Activated CD8-positive, alpha-beta memory T cell treated with anti-CD3 and anti-CD28 coated beads for 1 hour (primary cell): ENCODE measurements around the gene CSTF3.
"Not testable (repeated sequence)": the region's sequence is repeated elsewhere in the genome, so short reads cannot be mapped to it uniquely, and the experiment has no call there.

Source experiments
- DNase-seq, 2 donors: peaks; one replicate each; pipeline ENCODE4 v3.0.0-alpha.2; 2020; ENCODE audit warnings: low read depth in 1 of 2; ENCODE audit errors: extremely low read depth in 1 of 2

Gene CSTF3

GRCh38 chr11:33094157-33094556, 67.1 kb downstream of the CSTF3 start:
- no peak for DNase-seq

- no peak for DNase-seq
These were observed 71.5 kb downstream of the CSTF3 start for GRCh38 chr11:33089776-33090175.

- DNase-seq, result no peak
These were observed 75.3 kb downstream of the CSTF3 start for GRCh38 chr11:33086017-33086416.

- no peak for DNase-seq
These were observed 77.4 kb downstream of the CSTF3 start for GRCh38 chr11:33083918-33084317.

GRCh38 chr11:33072465-33072864, 88.8 kb downstream of the CSTF3 start:
- no peak for DNase-seq

- DNase-seq, result no peak
These were observed 92.5 kb downstream of the CSTF3 start for GRCh38 chr11:33068611-33069340.

- no peak for DNase-seq
These were observed 94.0 kb downstream of the CSTF3 start for GRCh38 chr11:33067294-33067693.

- peak; percentile 47 to 57 for DNase-seq
These were observed 95.7 kb downstream of the CSTF3 start for GRCh38 chr11:33065445-33066178.

GRCh38 chr11:33064866-33065265, 96.4 kb downstream of the CSTF3 start:
- no peak for DNase-seq

- DNase-seq, result no peak
These were observed 97.1 kb downstream of the CSTF3 start for GRCh38 chr11:33064033-33064825.

GRCh38 chr11:33063326-33063881, 97.9 kb downstream of the CSTF3 start:
- DNase-seq, result no peak

GRCh38 chr11:33062137-33062536, 99.1 kb downstream of the CSTF3 start:
- no peak for DNase-seq

GRCh38 chr11:33060271-33060670, 101.0 kb downstream of the CSTF3 start:
- DNase-seq, result no peak

GRCh38 chr11:33059331-33060007, 101.8 kb downstream of the CSTF3 start:
- DNase-seq, result no peak

- no peak for DNase-seq
These were observed 104.0 kb downstream of the CSTF3 start for GRCh38 chr11:33057284-33057683.

GRCh38 chr11:33055375-33055774, 105.9 kb downstream of the CSTF3 start:
- no peak for DNase-seq

GRCh38 chr11:33052231-33052630, 109.0 kb downstream of the CSTF3 start:
- DNase-seq, result no peak

GRCh38 chr11:33049565-33050408, 111.5 kb downstream of the CSTF3 start:
- DNase-seq, result not testable (repeated sequence)

- DNase-seq, result not testable (repeated sequence)
These were observed 112.6 kb downstream of the CSTF3 start for GRCh38 chr11:33048701-33049100.
